Activated naive CD8-positive, alpha-beta T cell treated with anti-CD3 and anti-CD28 coated beads, Interleukin-2, amount 10 ng/mL, durations not matched to agents 7 days and 5 days (primary cell): ENCODE data around the gene FASTK. TPM values are rescaled to one million over a fixed set of nuclear protein-coding genes. Genes with fewer than 3 reads are reported as not detected.
"Not testable (repeated sequence)": the region's sequence is repeated elsewhere in the genome, so short reads cannot be mapped to it uniquely, and the experiment has no call there.

Experiments
- ATAC-seq: fragments of 150-1000 bp; cut with Tn5 transposase; one replicate; pipeline ENCODE4 v1.10.0; 2021; ENCODE audit warnings: low read depth, moderate library complexity
- POLR2A ChIA-PET: fragments of 350-600 bp; sonication (Branson Sonifier 250); formaldehyde crosslinking; loops from one replicate; lab custom pipeline; 2021; ENCODE audit warnings: antibody characterized with exemption; lab: Charles Lee
- DNase-seq: peaks from one replicate; pipeline ENCODE4 v3.0.0; 2021
- H3K27ac Mint-ChIP-seq: one replicate; pipeline ENCODE4 v1.8.0; 2022; ENCODE audit warnings: mild to moderate bottlenecking, mixed read lengths
- H3K27me3 Mint-ChIP-seq: one replicate; pipeline ENCODE4 v1.8.0; 2022; ENCODE audit warnings: mild to moderate bottlenecking, moderate library complexity, mixed read lengths
- H3K36me3 Mint-ChIP-seq: one replicate; pipeline ENCODE4 v1.8.0; 2021; ENCODE audit warnings: mild to moderate bottlenecking, mixed read lengths
- H3K4me1 Mint-ChIP-seq: one replicate; pipeline ENCODE4 v1.8.0; 2021; ENCODE audit warnings: mixed read lengths
- H3K4me3 Mint-ChIP-seq: one replicate; pipeline ENCODE4 v1.8.0; 2022; ENCODE audit warnings: mild to moderate bottlenecking, moderate library complexity, mixed read lengths
- H3K9me3 Mint-ChIP-seq: one replicate; pipeline ENCODE4 v1.8.0; 2021; ENCODE audit warnings: mixed read lengths
- total RNA-seq, 2 experiments: library from RNA; stranded (reverse); gene quantifications; one replicate each; pipeline ENCODE4 v1.2.3, GENCODE V29; 2021

The FASTK gene
- total RNA-seq, 2 experiments from 2014 or later: 96.5 to 100 TPM

DNA sequence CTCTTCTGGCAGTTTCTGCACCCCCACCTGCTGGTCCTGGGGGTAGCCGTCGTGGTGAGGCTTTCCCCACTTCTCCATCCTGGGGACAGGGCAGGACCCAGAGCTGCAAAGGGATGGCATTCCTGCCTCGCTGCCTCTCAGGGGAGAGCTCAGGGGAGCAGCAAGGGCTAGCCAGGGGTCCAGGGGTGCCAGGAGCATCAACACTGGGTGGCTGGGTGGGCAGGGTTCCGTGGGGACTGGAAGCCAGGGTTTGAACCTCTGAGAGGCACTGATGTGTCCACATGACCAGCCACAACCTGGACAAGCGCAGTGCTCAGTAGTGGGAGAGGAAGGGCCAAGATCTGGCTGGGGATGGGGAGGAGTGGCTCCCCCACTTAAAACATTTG lies 46.8 kb downstream of the FASTK start:
- POLR2A ChIA-PET: interaction anchor here (0.9 kb wide), 1 partner anchor 12 kb away, joined by 3 read pairs; no protein-coding TSS in a partner anchor
- no peaks in the 10 kb centered on the region for H3K9me3 Mint-ChIP-seq
- peaks cover 5% of the 10 kb centered on the region for H3K4me1 Mint-ChIP-seq
- DNase-seq (no peak), ATAC-seq (no peak)
- H3K27me3 Mint-ChIP-seq: no peaks in the 10 kb centered on the region
- no peaks in the 10 kb centered on the region for H3K36me3 Mint-ChIP-seq
- no peak overlapping the region for H3K4me3 Mint-ChIP-seq
- no peak overlapping the region for H3K27ac Mint-ChIP-seq

GRCh38 chr7:151032936-151033863 lies 47.4 kb downstream of the FASTK start:
- Mint-ChIP-seq H3K36me3 (peaks cover 2% of the 10 kb centered on the region), H3K27ac (no peak overlapping the region), H3K9me3 (no peaks in the 10 kb centered on the region), H3K27me3 (no peaks in the 10 kb centered on the region), H3K4me1 (peaks cover 8% of the 10 kb centered on the region), H3K4me3 (no peak overlapping the region)
- POLR2A ChIA-PET: interaction anchor here (0.9 kb wide), 1 partner anchor 13 kb away, joined by 3 read pairs; no protein-coding TSS in a partner anchor
- no peak for ATAC-seq
- DNase-seq: no peak

GRCh38 chr7:151031011-151031410 lies 49.6 kb downstream of the FASTK start:
- ATAC-seq (no peak), DNase-seq (no peak)
- no peaks in the 10 kb centered on the region for H3K9me3 Mint-ChIP-seq
- no peak overlapping the region for H3K4me3 Mint-ChIP-seq
- no peaks in the 10 kb centered on the region for H3K27me3 Mint-ChIP-seq
- no peak overlapping the region for H3K27ac Mint-ChIP-seq
- peaks cover 2% of the 10 kb centered on the region for H3K36me3 Mint-ChIP-seq
- POLR2A ChIA-PET: no interaction called here
- H3K4me1 Mint-ChIP-seq: peaks cover 15% of the 10 kb centered on the region

DNA sequence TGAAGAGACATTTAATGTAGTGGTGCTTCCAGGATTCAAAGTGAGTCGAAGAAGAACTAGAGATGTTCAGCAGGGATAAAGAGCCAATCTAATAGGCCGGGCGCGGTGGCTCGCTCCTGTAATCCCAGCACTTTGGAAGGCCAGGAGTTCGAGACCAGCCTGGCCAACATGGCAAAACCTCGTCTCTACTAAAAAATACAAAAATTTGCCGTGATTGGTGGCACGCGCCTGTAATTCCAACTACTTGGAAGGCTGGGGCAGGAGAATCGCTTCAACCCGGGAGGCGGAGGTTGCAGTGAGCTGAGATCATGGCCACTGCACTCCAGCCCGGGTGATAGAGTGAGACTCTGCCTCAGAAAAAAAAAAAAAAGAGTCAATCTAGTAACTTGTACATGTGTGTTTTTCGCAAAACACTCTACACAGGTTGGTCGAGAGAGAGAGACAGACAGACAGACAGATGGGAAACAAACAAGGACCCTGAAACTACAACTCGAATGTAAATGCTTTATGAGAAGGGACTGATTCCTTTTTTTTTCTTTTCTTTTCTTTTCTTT lies 51.6 kb downstream of the FASTK start:
- Mint-ChIP-seq H3K27me3 (no peaks in the 10 kb centered on the region), H3K36me3 (peaks cover 2% of the 10 kb centered on the region), H3K4me3 (peak overlapping the region; percentile 86), H3K4me1 (peaks cover 15% of the 10 kb centered on the region), H3K27ac (peak overlapping the region; percentile 92), H3K9me3 (no peaks in the 10 kb centered on the region)
- POLR2A ChIA-PET: interaction anchor here (0.7 to 1.7 kb wide), 13 partner anchors 9 to 198 kb away, joined by 3 to 26 read pairs (median 6); partner anchors contain the start of genes ABCF2, FASTK, SLC4A2 and TMUB1
- DNase-seq (no peak), ATAC-seq (no peak)

DNA sequence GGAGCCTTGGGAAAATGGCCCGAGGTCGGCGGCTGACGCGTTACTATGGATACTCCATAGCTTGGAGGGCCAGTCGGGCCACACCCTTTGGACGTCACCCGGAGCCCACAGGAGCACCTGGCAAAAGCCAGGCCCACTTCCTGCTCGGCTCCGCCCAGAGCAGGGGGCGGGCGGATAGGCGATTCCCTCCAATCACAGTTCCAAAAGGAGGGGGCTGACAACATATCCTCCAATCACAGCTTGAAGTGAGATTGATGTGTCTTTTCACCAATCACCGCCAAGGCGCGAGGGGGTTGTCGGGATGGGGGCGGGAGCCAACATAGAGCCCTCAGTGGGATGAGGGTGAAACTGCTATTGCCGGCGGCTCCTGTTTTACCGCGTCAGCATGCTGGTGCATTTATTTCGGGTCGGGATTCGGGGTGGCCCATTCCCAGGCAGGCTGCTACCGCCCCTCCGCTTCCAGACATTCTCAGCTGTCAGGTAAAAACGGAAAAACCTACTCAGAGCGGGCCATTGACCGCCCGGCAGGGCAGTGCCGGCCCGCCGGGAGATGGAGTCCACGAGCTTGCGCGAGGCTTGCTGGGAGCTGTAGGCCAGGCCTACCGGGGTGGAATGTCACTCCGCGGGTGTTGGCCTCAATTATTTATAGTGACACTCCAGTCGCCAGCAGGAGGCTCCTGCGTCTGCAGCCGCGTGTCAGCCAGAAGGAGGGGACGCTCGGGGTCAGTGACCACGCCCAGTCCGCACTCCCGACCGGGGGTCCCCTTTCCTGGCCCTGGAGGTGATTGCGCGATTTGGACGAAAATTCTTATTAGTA lies 52.3 kb downstream of the FASTK start, which contains the start of gene ABCB8:
TSS of gene ABCB8 (plus strand) at position 320 of the 817 bp plus-strand sequence. CDS start at position 386, 66 bp downstream.
- H3K4me1 Mint-ChIP-seq: peaks cover 15% of the 10 kb centered on the region
- no peaks in the 10 kb centered on the region for H3K27me3 Mint-ChIP-seq
- ATAC-seq: peak; percentile 97
- peak; percentile 94 for DNase-seq
- no peaks in the 10 kb centered on the region for H3K9me3 Mint-ChIP-seq
- POLR2A ChIA-PET: interaction anchor here (0.6 to 1.7 kb wide), 16 partner anchors 10 to 273 kb away, joined by 3 to 26 read pairs (median 5); partner anchors contain the start of genes ABCF2, FASTK, SLC4A2 and TMUB1
- peak within 1 kb of the TSS; percentile 92 for H3K27ac Mint-ChIP-seq
- H3K36me3 Mint-ChIP-seq: peaks cover 2% of the 10 kb centered on the region
- peak within 1 kb of the TSS; percentile 86 for H3K4me3 Mint-ChIP-seq

DNA sequence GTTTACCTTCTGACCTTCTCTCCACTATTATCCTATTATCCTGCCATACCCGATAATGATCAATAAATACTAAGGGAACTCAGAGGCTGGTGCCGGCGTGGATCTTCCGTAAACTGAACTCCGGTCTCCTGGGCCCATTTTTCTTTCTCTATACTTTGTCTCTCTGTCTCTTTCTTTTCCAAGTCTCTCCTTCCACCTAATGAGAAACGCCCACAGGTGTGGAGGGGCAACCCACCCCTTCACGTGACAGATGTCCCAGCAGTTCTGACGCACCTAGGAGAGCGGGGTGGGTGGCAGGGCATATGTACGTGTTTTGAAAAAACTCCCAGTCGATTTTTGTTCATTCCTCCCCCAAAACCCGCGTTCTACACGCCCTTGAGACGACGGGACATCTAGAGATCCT lies 52.9 kb downstream of the FASTK start:
- not testable (repeated sequence) for H3K27me3 Mint-ChIP-seq, H3K36me3 Mint-ChIP-seq, ATAC-seq, H3K9me3 Mint-ChIP-seq, DNase-seq
- peak overlapping the region; percentile 86 for H3K4me3 Mint-ChIP-seq
- POLR2A ChIA-PET: interaction anchor here (0.6 to 1.7 kb wide), 13 partner anchors 9 to 272 kb away, joined by 3 to 26 read pairs (median 7); partner anchors contain the start of genes FASTK, SLC4A2 and TMUB1
- H3K4me1 Mint-ChIP-seq: peaks cover 15% of the 10 kb centered on the region
- H3K27ac Mint-ChIP-seq: peak overlapping the region; percentile 92

GRCh38 chr7:151026771-151027727 lies 53.6 kb downstream of the FASTK start:
- peaks cover 15% of the 10 kb centered on the region for H3K4me1 Mint-ChIP-seq

More at GRCh38 chr7:151026771-151027727, 53.6 kb downstream of the FASTK start:
- not testable (repeated sequence) for H3K9me3 Mint-ChIP-seq, H3K27me3 Mint-ChIP-seq, H3K36me3 Mint-ChIP-seq, ATAC-seq, DNase-seq
- POLR2A ChIA-PET: interaction anchor here (1.0 to 1.7 kb wide), 8 partner anchors 8 to 58 kb away, joined by 3 to 26 read pairs (median 9); partner anchors contain the start of genes SLC4A2 and TMUB1
- H3K27ac Mint-ChIP-seq: peak overlapping the region; percentile 92
- peak overlapping the region; percentile 86 for H3K4me3 Mint-ChIP-seq

Other genes with a start within 250 kb of the FASTK start
- not detected for gene AOC1, start 228.3 kb downstream of the FASTK start, total RNA-seq
- under 1 TPM; 0.50 to 0.54 TPM for gene KCNH2, start 102.5 kb downstream of the FASTK start, total RNA-seq
- 10 to 100 TPM; 12.5 to 15.8 TPM for gene NOS3, start 89.8 kb downstream of the FASTK start, total RNA-seq
- gene ATG9B, start 56.3 kb downstream of the FASTK start, total RNA-seq: 10 to 100 TPM; 11.1 to 11.6 TPM
- gene ABCB8, start 52.4 kb downstream of the FASTK start, total RNA-seq: 10 to 100 TPM; 48.1 to 48.3 TPM
- 1 to 10 TPM; 4.7 to 6.0 TPM for gene ASIC3, start 32.3 kb downstream of the FASTK start, total RNA-seq
- gene CDK5, start 22.9 kb downstream of the FASTK start, total RNA-seq: 10 to 100 TPM; 15.3 to 15.9 TPM
- 10 to 100 TPM; 86.8 to 89.9 TPM for gene SLC4A2, start 21.2 kb downstream of the FASTK start, total RNA-seq
- 10 to 100 TPM; 75.7 to 78.3 TPM for gene TMUB1, start 2.7 kb upstream of the FASTK start, total RNA-seq
- gene AGAP3, start 5.7 kb upstream of the FASTK start, total RNA-seq: 10 to 100 TPM; 31.7 to 32.7 TPM
- not detected for gene GBX1, start 86.9 kb upstream of the FASTK start, total RNA-seq
- not detected for gene ASB10, start 106.4 kb upstream of the FASTK start, total RNA-seq
- 1 to 10 TPM; 1.6 to 2.2 TPM for gene H2BK1, start 129.7 kb upstream of the FASTK start, total RNA-seq
- gene ABCF2, start 146.4 kb upstream of the FASTK start, total RNA-seq: 10 to 100 TPM; 29.5 to 31.2 TPM
- 10 to 100 TPM; 44.3 to 48.4 TPM for gene CHPF2, start 151.7 kb upstream of the FASTK start, total RNA-seq
- 10 to 100 TPM in 1 of 2 experiments, 1 to 10 TPM in 1; 7.8 to 12.6 TPM for gene SMARCD3, start 167.9 kb upstream of the FASTK start, total RNA-seq